Prostate gland (tissue), 2 donors: ENCODE results near the gene ACTL9. TPM values are rescaled to one million over a fixed set of nuclear protein-coding genes. Genes with fewer than 3 reads are reported as not detected.

ENCODE experiments used
- DNase-seq: peaks from one replicate; pipeline ENCODE4 v3.0.0-alpha.2; 2019; ENCODE audit warnings: low spot score
- H3K27ac ChIP-seq, 2 donors: fragments of 200-600 bp; sonication (generic); 2 replicates each; pipeline ENCODE4 v1.5.1; 2017 to 2019
- H3K27me3 ChIP-seq: fragments of 200-600 bp; sonication (generic); replicated peaks from 2 replicates; pipeline ENCODE4 v1.5.1; 2019; ENCODE audit not compliant: insufficient read depth
- H3K36me3 ChIP-seq, 2 donors: fragments of 200-600 bp; sonication (generic); 1 replicate in 1 of 2; 2 replicates in 1 of 2; pipeline versions ENCODE4 v1.5.1 to v1.8.1; 2017 to 2019
- H3K4me1 ChIP-seq: fragments of 200-600 bp; sonication (generic); replicated peaks from 2 replicates; pipeline ENCODE4 v1.5.1; 2019
- H3K4me3 ChIP-seq, 2 donors: fragments of 200-600 bp; sonication (generic); 2 replicates each; pipeline ENCODE4 v1.5.1; 2017 to 2019
- H3K9me3 ChIP-seq: fragments of 200-600 bp; sonication (generic); 2 replicates; pipeline ENCODE4 v1.5.1; 2017
- POLR2A ChIP-seq: fragments of 450-650 bp; IDR thresholded peaks from one replicate; pipeline ENCODE4 v1.6.1; 2016; ENCODE audit warnings: antibody characterized with exemption, mild to moderate bottlenecking
- POLR2AphosphoS5 ChIP-seq: sonication (generic); formaldehyde crosslinking; IDR thresholded peaks from one replicate; pipeline ENCODE4 v1.6.1; 2017; ENCODE audit warnings: antibody characterized with exemption
- WGBS: methylation state at CpG from one replicate; pipeline ENCODE4 v1.1.5; 2018; 5-methylcytosine and 5-hydroxymethylcytosine counted together
- intact Hi-C: fragments of 100-400 bp; cut with DNase I; formaldehyde crosslinking; loops from one replicate; pipeline ENCODE4 v1.14.2; 2022
- total RNA-seq, 2 donors: library from RNA; depleted of rRNA; stranded (reverse); fragments of >200 nt; gene quantifications; one replicate each; pipeline ENCODE4 v1.1.0, GENCODE V29; 2016
- TF ChIP-seq, protein P1 (sequence below), 4 experiments: fragments of 200-600 bp in 2 of 4; fragments of 450-650 bp in 2 of 4; sonication (generic) in 2 of 4; IDR thresholded peaks; 1 replicate in 3 of 4; 2 replicates in 1 of 4; pipeline ENCODE4 v1.5.1; 2016 to 2019; ENCODE audit warnings: antibody characterized with exemption in 4 of 4, mild to moderate bottlenecking in 2 of 4, moderate library complexity in 2 of 4

Gene ACTL9
- total RNA-seq, 2 donors from 2014 or later: 10.2 TPM; not detected in 1

GRCh38 chr19:8684001-8684902, 14.3 kb downstream of the ACTL9 start:
- H3K27me3 ChIP-seq: no peaks in the 10 kb centered on the region
- TF ChIP-seq POLR2AphosphoS5: no peak
- 65% methylated on average over 21 of the region's 21 CpGs for WGBS
- H3K9me3 ChIP-seq: no peaks in the 10 kb centered on the region
- H3K4me3 ChIP-seq: no peak overlapping the region
- no peak for DNase-seq
- no peaks in the 10 kb centered on the region for H3K36me3 ChIP-seq
- no peak overlapping the region for H3K27ac ChIP-seq
- intact Hi-C loops: no loop called here
- H3K4me1 ChIP-seq: no peaks in the 10 kb centered on the region

DNA sequence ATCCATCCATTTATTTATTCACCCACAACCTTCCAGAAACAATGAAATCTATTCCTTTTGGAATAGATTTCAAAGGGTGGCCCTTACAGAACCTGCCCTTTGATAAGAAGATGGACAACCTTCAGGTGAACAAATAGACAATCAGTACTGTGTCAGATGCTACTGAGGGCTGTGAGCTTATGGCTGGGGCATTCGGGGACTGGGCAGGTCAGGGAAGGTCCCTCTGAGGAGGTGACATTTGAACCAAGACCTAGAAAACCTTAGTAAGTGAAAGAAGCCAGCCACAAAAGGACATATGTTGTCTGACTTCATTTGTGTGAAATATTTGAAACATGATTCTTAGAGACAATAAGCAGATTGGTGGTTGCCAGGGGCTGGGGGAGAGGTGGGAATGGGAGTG, 15.7 kb downstream of the ACTL9 start:
- Histone ChIP-seq H3K4me3 (no peak overlapping the region), H3K4me1 (no peaks in the 10 kb centered on the region), H3K27ac (no peak overlapping the region), H3K36me3 (no peaks in the 10 kb centered on the region), H3K27me3 (no peaks in the 10 kb centered on the region), H3K9me3 (no peaks in the 10 kb centered on the region)
- TF ChIP-seq POLR2A (no peak), POLR2AphosphoS5 (no peak)
- TF ChIP-seq, protein P1, sequence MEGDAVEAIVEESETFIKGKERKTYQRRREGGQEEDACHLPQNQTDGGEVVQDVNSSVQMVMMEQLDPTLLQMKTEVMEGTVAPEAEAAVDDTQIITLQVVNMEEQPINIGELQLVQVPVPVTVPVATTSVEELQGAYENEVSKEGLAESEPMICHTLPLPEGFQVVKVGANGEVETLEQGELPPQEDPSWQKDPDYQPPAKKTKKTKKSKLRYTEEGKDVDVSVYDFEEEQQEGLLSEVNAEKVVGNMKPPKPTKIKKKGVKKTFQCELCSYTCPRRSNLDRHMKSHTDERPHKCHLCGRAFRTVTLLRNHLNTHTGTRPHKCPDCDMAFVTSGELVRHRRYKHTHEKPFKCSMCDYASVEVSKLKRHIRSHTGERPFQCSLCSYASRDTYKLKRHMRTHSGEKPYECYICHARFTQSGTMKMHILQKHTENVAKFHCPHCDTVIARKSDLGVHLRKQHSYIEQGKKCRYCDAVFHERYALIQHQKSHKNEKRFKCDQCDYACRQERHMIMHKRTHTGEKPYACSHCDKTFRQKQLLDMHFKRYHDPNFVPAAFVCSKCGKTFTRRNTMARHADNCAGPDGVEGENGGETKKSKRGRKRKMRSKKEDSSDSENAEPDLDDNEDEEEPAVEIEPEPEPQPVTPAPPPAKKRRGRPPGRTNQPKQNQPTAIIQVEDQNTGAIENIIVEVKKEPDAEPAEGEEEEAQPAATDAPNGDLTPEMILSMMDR (IDR thresholded peaks at IDR 0.05): no peak
- DNase-seq: no peak
- WGBS: 86% methylated on average over 1 of the region's 1 CpG
- intact Hi-C loops: no loop called here

DNA sequence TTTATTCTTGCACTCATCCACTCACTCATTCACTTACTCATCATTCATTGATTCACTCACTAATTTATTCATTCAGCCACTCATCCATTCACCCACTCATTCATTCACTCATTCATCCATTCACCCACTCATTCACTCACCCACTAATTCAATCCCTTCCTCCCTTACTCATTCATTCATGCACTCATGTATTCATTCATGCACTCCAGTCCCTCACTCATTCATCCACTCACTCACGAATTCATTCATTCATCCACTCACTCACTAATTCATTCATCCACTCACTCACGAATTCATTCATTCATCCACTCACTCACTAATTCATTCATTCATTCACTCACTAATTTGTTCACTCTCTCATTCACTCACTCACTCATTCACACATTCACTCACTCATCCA, 16.1 kb downstream of the ACTL9 start:
- H3K27ac ChIP-seq: no peak overlapping the region
- intact Hi-C loops: no loop called here
- DNase-seq: no peak
- no peaks in the 10 kb centered on the region for H3K36me3 ChIP-seq
- no peak overlapping the region for H3K4me3 ChIP-seq
- H3K9me3 ChIP-seq: no peaks in the 10 kb centered on the region
- H3K27me3 ChIP-seq: no peaks in the 10 kb centered on the region
- no peak for TF ChIP-seq POLR2AphosphoS5
- TF ChIP-seq, protein P1 (IDR thresholded peaks at IDR 0.05): no peak
- no peak for TF ChIP-seq POLR2A
- no peaks in the 10 kb centered on the region for H3K4me1 ChIP-seq
- WGBS: 55% methylated on average over 2 of the region's 2 CpGs

GRCh38 chr19:8681345-8682029, 17.1 kb downstream of the ACTL9 start:
- no peak overlapping the region for H3K27ac ChIP-seq
- H3K36me3 ChIP-seq: no peaks in the 10 kb centered on the region
- no peak for DNase-seq
- WGBS: 66% methylated on average over 2 of the region's 2 CpGs
- no peaks in the 10 kb centered on the region for H3K4me1 ChIP-seq
- H3K4me3 ChIP-seq: no peak overlapping the region
- TF ChIP-seq POLR2AphosphoS5 (no peak), POLR2A (no peak)
- TF ChIP-seq, protein P1 (IDR thresholded peaks at IDR 0.05): no peak
- no peaks in the 10 kb centered on the region for H3K27me3 ChIP-seq
- H3K9me3 ChIP-seq: no peaks in the 10 kb centered on the region
- intact Hi-C loops: no loop called here

GRCh38 chr19:8680676-8681344, 17.8 kb downstream of the ACTL9 start:
- WGBS: 85% methylated on average over 5 of the region's 5 CpGs
- no peak for DNase-seq
- no peak for TF ChIP-seq POLR2A
- no peaks in the 10 kb centered on the region for H3K27me3 ChIP-seq
- no peaks in the 10 kb centered on the region for H3K4me1 ChIP-seq
- intact Hi-C loops: no loop called here
- no peaks in the 10 kb centered on the region for H3K9me3 ChIP-seq
- H3K36me3 ChIP-seq: no peaks in the 10 kb centered on the region
- H3K4me3 ChIP-seq: no peak overlapping the region
- no peak overlapping the region for H3K27ac ChIP-seq
